ENCODE results near the gene VAV1. TPM values are rescaled to one million over a fixed set of nuclear protein-coding genes. Genes with fewer than 3 reads are reported as not detected.

The VAV1 gene
- total and polyA plus RNA-seq, 4 donors: 0.60 to 13.3 (median 4.1) TPM

DNA sequence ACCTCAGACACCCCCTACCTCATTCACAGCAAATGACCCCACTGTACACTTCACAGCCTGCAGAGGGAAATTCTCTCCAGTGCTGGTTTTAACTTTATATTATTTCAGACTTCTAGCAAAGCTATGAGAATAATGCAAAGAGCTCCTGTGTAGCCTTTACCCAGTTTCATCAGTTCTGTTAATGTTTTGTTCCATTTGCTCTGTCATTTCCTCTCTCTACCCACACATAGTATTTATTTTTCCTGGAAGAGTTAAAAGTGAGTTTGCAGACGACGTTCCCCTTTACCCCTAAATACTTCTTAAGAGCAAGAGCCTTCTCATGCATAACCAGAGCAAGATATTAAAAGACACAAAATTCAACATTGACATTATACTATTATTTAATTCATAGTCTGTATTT lies 65.0 kb downstream of the VAV1 start:
- Histone ChIP-seq H3K27me3 (ENCODE audit: control insufficient read depth in 4 of 4, insufficient read depth in 4 of 4, low read length in 3 of 4) (no peaks in the 10 kb centered on the region), H3K27ac (ENCODE audit: low read depth in 1 of 2, low read length in 2 of 2) (no peak overlapping the region), H3K9ac (ENCODE audit: low read depth in 1 of 2, low read length in 2 of 2) (no peak overlapping the region), H3K9me3 (ENCODE audit: control insufficient read depth in 4 of 4, low read length in 3 of 4) (no peaks in the 10 kb centered on the region), H3K36me3 (ENCODE audit: control insufficient read depth in 4 of 4, insufficient read depth in 3 of 4, low read depth in 1 of 4, low read length in 3 of 4) (peaks cover 0 to 2% (median 0%) of the 10 kb centered on the region in 4 donors), H3K4me3 (ENCODE audit: low read depth in 1 of 3, low read length in 3 of 3) (no peak overlapping the region), H3K4me1 (ENCODE audit: control insufficient read depth in 4 of 4, insufficient read depth in 4 of 4, low read length in 3 of 4) (no peaks in the 10 kb centered on the region)
- 64% methylated on average over 2 of the region's 2 CpGs for WGBS
- DNase-seq (ENCODE audit: low spot score): no peak
- no peak for TF ChIP-seq TAF1 (conservative IDR thresholded peaks at IDR 0.05)
- TF ChIP-seq, protein P1, sequence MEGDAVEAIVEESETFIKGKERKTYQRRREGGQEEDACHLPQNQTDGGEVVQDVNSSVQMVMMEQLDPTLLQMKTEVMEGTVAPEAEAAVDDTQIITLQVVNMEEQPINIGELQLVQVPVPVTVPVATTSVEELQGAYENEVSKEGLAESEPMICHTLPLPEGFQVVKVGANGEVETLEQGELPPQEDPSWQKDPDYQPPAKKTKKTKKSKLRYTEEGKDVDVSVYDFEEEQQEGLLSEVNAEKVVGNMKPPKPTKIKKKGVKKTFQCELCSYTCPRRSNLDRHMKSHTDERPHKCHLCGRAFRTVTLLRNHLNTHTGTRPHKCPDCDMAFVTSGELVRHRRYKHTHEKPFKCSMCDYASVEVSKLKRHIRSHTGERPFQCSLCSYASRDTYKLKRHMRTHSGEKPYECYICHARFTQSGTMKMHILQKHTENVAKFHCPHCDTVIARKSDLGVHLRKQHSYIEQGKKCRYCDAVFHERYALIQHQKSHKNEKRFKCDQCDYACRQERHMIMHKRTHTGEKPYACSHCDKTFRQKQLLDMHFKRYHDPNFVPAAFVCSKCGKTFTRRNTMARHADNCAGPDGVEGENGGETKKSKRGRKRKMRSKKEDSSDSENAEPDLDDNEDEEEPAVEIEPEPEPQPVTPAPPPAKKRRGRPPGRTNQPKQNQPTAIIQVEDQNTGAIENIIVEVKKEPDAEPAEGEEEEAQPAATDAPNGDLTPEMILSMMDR (IDR thresholded peaks at IDR 0.05; ENCODE audit: low read depth, low read length, missing input control): no peak
- TF ChIP-seq JUND (IDR thresholded peaks at IDR 0.05): no peak
- TF ChIP-seq HNF4G (IDR thresholded peaks at IDR 0.05): no peak
- TF ChIP-seq, protein P2, sequence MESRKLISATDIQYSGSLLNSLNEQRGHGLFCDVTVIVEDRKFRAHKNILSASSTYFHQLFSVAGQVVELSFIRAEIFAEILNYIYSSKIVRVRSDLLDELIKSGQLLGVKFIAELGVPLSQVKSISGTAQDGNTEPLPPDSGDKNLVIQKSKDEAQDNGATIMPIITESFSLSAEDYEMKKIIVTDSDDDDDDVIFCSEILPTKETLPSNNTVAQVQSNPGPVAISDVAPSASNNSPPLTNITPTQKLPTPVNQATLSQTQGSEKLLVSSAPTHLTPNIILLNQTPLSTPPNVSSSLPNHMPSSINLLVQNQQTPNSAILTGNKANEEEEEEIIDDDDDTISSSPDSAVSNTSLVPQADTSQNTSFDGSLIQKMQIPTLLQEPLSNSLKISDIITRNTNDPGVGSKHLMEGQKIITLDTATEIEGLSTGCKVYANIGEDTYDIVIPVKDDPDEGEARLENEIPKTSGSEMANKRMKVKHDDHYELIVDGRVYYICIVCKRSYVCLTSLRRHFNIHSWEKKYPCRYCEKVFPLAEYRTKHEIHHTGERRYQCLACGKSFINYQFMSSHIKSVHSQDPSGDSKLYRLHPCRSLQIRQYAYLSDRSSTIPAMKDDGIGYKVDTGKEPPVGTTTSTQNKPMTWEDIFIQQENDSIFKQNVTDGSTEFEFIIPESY (IDR thresholded peaks at IDR 0.05): no peak

DNA sequence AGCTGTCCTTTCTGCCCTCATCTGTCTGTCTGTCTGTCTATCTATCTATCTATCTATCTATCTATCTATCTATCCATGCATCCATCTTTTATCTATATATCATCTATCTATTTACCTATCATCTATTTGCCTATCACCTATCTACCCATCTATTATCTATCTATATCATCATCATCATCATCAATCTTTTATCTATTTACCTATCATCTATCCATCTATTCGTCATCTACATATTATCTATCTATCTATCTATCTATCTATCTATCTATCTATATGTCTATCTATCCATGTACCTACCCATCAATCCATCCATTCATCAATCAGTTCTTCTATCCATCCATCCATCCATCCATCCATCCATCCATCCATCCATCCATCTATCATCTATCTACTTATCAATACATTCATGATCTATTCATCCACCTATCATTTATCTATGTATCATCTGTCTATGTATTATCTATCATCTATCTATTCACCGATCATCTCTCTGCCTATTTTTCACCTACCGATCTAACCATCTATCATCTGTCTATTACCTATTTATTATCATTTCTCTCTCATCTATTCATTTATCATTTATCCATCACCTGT lies 65.7 kb downstream of the VAV1 start:
- Histone ChIP-seq H3K27ac (ENCODE audit: low read depth in 1 of 2, low read length in 2 of 2) (no peak overlapping the region), H3K9ac (ENCODE audit: low read depth in 1 of 2, low read length in 2 of 2) (no peak overlapping the region), H3K36me3 (ENCODE audit: control insufficient read depth in 4 of 4, insufficient read depth in 3 of 4, low read depth in 1 of 4, low read length in 3 of 4) (peaks cover 0 to 2% (median 0%) of the 10 kb centered on the region in 4 donors), H3K4me1 (ENCODE audit: control insufficient read depth in 4 of 4, insufficient read depth in 4 of 4, low read length in 3 of 4) (no peaks in the 10 kb centered on the region), H3K27me3 (ENCODE audit: control insufficient read depth in 4 of 4, insufficient read depth in 4 of 4, low read length in 3 of 4) (no peaks in the 10 kb centered on the region), H3K4me3 (ENCODE audit: low read depth in 1 of 3, low read length in 3 of 3) (no peak overlapping the region), H3K9me3 (ENCODE audit: control insufficient read depth in 4 of 4, low read length in 3 of 4) (no peaks in the 10 kb centered on the region)
- WGBS: 77% methylated on average over 3 of the region's 3 CpGs
- TF ChIP-seq YY1 (IDR thresholded peaks at IDR 0.05): no peak
- no peak for TF ChIP-seq FOXA1 (IDR thresholded peaks at IDR 0.05)
- TF ChIP-seq RAD21 (IDR thresholded peaks at IDR 0.05): no peak
- TF ChIP-seq GABPA (IDR thresholded peaks at IDR 0.05 in 1 of 2, conservative IDR thresholded peaks at IDR 0.05 in 1 of 2): no peak
- TF ChIP-seq TAF1 (conservative IDR thresholded peaks at IDR 0.05): no peak
- no peak for TF ChIP-seq EGR1 (IDR thresholded peaks at IDR 0.05; ENCODE audit: low read depth in 2 of 2)
- TF ChIP-seq, protein P3, sequence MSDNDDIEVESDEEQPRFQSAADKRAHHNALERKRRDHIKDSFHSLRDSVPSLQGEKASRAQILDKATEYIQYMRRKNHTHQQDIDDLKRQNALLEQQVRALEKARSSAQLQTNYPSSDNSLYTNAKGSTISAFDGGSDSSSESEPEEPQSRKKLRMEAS (IDR thresholded peaks at IDR 0.05): no peak
- TF ChIP-seq, protein P2 (IDR thresholded peaks at IDR 0.05): no peak
- TF ChIP-seq FOXA2 (IDR thresholded peaks at IDR 0.05): no peak
- no peak for DNase-seq (ENCODE audit: low spot score)
